K562 (cell line): ENCODE measurements around the gene ALG8. TPM values are rescaled to one million over a fixed set of nuclear protein-coding genes. Genes with fewer than 3 reads are reported as not detected.
A peak's percentile ranks its signal among the peaks of the same experiment; 100 is the strongest.

Experiments used
- GABPB2 ChIP-seq: fragments of 250-450 bp; sonication (Bioruptor Pico); conservative IDR thresholded peaks from 2 replicates; pipeline ENCODE4 v1.5.1; 2021; ENCODE audit warnings: mild to moderate bottlenecking
- KAT8 ChIP-seq: fragments of 450-650 bp; IDR thresholded peaks from 2 replicates; pipeline ENCODE4 v1.6.1; 2016; ENCODE audit warnings: low read depth, mild to moderate bottlenecking
- KLF6 ChIP-seq: fragments of 250-450 bp; sonication (Bioruptor Pico); IDR thresholded peaks from 2 replicates; pipeline ENCODE4 v1.4.0; 2020; ENCODE audit warnings: mild to moderate bottlenecking, moderate library complexity, borderline replicate concordance
- MTF1 ChIP-seq: fragments of 250-450 bp; sonication (Bioruptor Pico); IDR thresholded peaks from 2 replicates; pipeline ENCODE4 v1.9.0; 2021; ENCODE audit warnings: moderate library complexity, mild to moderate bottlenecking, inconsistent platforms, borderline replicate concordance
- NFIC ChIP-seq: fragments of 450-650 bp; IDR thresholded peaks from 2 replicates; pipeline ENCODE4 v1.6.1; 2017; ENCODE audit warnings: mild to moderate bottlenecking, inconsistent platforms
- ZNF436 ChIP-seq: fragments of 250-450, 450-650 bp; sonication (Bioruptor Pico); formaldehyde crosslinking; IDR thresholded peaks from 2 replicates; pipeline ENCODE4 v1.7.0; 2020; ENCODE audit warnings: mild to moderate bottlenecking
- polyA plus RNA-seq, 8 experiments: library from polyadenylated mRNA; depleted of rRNA in 4 of 8; stranded (reverse) in 5 of 8; unstranded in 3 of 8; fragments of >200 nt; fragmentation: Nextera tagmentation in 2 of 8; fragmentation: Illumina TruSeq in 1 of 8; extraction: Ambion mirVana in 2 of 8; extraction: Trizol in 1 of 8; gene quantifications; 2 replicates each; pipeline versions ENCODE4 v1.2.1 to v1.2.3, GENCODE V29; 2011 to 2014; ENCODE audit warnings: inconsistent platforms in 1 of 8, missing spikeins in 1 of 8
- total RNA-seq, 7 experiments: library from RNA; depleted of rRNA in 6 of 7; stranded (reverse); fragments of >200 nt in 6 of 7; fragmentation: Illumina TruSeq in 2 of 7; extraction: Trizol in 2 of 7; gene quantifications; 2 replicates each; pipeline versions ENCODE4 v1.2.1 to v1.2.3, GENCODE V29; 2011 to 2021; ENCODE audit warnings: low replicate concordance in 1 of 7
- TF ChIP-seq, protein P1 (sequence below), 3 experiments: fragments of 200-800 bp in 1 of 3; sonication (Bioruptor generic) in 1 of 3; sonication (generic) in 1 of 3; formaldehyde crosslinking in 1 of 3; IDR thresholded peaks; 2 replicates each; pipeline versions ENCODE4 v1.6.1 to v1.8.0; 2016 to 2022; ENCODE audit warnings: mild to moderate bottlenecking in 2 of 3, missing compliant biosample characterization in 2 of 3, missing genetic modification characterization in 2 of 3, missing genetic modification reagents in 1 of 3
- TF ChIP-seq, protein P2 (sequence below): fragments of 200-800 bp; sonication (Bioruptor generic); IDR thresholded peaks from 2 replicates; pipeline ENCODE4 v1.6.1; 2017; ENCODE audit warnings: missing genetic modification characterization, missing compliant biosample characterization
- TF ChIP-seq, protein P3 (sequence below), 2 experiments: fragments of 450-650 bp; formaldehyde crosslinking in 1 of 2; IDR thresholded peaks; 2 replicates each; pipeline versions ENCODE4 v1.4.0 to v1.6.1; 2014 to 2020; ENCODE audit warnings: mild to moderate bottlenecking in 2 of 2, borderline replicate concordance in 1 of 2, low read depth in 1 of 2

ALG8 gene
- total and polyA plus RNA-seq, 9 of the 15 experiments (the other 6 are each of a cell fraction or from before 2014, with no cell fraction given), result 59.3 to 189 (median 106) TPM

DNA sequence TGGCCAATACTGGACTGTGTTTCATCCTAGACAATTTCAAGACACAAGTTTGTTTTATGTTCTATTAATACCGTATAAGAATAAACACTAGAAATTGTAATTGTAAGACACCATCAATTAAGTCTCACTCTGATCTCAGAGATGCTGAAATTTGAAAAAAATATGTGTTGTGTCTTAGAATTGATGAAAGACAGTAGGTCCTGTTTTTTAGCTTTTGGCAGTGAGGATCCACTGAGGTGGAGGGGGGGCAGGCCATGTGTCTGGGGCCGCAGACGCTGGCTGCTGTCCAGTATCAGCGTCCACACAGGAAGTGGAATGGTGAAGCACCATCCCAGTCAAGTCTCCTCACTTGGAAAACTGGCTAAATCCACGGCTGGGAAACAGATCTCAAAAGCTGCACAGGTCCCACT lies 22.5 kb upstream of the ALG8 start (continued):
- TF ChIP-seq, protein P1, sequence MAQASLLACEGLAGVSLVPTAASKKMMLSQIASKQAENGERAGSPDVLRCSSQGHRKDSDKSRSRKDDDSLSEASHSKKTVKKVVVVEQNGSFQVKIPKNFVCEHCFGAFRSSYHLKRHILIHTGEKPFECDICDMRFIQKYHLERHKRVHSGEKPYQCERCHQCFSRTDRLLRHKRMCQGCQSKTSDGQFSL (CRISPR knock-in tag; IDR thresholded peaks at IDR 0.05), result peak; percentile 31; the same call in 1 of the 2 replicates
- TF ChIP-seq, protein P1 (tag; IDR thresholded peaks at IDR 0.05), result no peak
- TF ChIP-seq NFIC (peak; percentile 45; the same call in 1 of the 2 replicates), KLF6 (no peak), KAT8 (no peak), ZNF436 (no peak), GABPB2 (CRISPR knock-in tag) (no peak), MTF1 (no peak)
- TF ChIP-seq, protein P2, sequence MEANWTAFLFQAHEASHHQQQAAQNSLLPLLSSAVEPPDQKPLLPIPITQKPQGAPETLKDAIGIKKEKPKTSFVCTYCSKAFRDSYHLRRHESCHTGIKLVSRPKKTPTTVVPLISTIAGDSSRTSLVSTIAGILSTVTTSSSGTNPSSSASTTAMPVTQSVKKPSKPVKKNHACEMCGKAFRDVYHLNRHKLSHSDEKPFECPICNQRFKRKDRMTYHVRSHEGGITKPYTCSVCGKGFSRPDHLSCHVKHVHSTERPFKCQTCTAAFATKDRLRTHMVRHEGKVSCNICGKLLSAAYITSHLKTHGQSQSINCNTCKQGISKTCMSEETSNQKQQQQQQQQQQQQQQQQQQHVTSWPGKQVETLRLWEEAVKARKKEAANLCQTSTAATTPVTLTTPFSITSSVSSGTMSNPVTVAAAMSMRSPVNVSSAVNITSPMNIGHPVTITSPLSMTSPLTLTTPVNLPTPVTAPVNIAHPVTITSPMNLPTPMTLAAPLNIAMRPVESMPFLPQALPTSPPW (CRISPR knock-in tag), result peak; percentile 63; the same call in 1 of the 2 replicates
- TF ChIP-seq, protein P3, sequence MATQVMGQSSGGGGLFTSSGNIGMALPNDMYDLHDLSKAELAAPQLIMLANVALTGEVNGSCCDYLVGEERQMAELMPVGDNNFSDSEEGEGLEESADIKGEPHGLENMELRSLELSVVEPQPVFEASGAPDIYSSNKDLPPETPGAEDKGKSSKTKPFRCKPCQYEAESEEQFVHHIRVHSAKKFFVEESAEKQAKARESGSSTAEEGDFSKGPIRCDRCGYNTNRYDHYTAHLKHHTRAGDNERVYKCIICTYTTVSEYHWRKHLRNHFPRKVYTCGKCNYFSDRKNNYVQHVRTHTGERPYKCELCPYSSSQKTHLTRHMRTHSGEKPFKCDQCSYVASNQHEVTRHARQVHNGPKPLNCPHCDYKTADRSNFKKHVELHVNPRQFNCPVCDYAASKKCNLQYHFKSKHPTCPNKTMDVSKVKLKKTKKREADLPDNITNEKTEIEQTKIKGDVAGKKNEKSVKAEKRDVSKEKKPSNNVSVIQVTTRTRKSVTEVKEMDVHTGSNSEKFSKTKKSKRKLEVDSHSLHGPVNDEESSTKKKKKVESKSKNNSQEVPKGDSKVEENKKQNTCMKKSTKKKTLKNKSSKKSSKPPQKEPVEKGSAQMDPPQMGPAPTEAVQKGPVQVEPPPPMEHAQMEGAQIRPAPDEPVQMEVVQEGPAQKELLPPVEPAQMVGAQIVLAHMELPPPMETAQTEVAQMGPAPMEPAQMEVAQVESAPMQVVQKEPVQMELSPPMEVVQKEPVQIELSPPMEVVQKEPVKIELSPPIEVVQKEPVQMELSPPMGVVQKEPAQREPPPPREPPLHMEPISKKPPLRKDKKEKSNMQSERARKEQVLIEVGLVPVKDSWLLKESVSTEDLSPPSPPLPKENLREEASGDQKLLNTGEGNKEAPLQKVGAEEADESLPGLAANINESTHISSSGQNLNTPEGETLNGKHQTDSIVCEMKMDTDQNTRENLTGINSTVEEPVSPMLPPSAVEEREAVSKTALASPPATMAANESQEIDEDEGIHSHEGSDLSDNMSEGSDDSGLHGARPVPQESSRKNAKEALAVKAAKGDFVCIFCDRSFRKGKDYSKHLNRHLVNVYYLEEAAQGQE (IDR thresholded peaks at IDR 0.05; ENCODE audit: borderline replicate concordance), result peak; percentile 19; the same call in 1 of the 2 replicates
- TF ChIP-seq, protein P3 (CRISPR knock-in tag; IDR thresholded peaks at IDR 0.05; ENCODE audit: low read depth), result no peak
